ENCODE results near the gene TMC7.

TMC7 gene

DNA sequence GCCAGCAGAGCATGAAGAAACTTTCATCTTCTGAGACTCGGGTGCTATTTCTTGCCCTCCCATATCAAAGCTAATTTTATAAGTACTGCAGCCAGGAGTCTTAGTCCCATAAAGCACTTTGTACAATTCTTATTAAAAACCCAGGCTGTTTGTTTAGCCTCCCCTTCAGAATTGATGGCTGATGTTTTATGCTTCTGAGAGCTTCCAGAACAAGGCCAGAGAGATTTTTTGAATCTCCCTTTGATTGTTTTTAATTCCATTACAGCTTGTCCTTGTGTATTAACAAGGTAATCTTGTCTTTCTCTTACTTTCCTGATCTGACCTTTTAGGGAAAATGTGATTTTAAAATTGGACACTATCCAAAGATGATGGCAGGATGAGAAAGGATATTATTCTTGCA is 99.9 kb downstream of the TMC7 start:
- TF ChIP-seq, protein P1, sequence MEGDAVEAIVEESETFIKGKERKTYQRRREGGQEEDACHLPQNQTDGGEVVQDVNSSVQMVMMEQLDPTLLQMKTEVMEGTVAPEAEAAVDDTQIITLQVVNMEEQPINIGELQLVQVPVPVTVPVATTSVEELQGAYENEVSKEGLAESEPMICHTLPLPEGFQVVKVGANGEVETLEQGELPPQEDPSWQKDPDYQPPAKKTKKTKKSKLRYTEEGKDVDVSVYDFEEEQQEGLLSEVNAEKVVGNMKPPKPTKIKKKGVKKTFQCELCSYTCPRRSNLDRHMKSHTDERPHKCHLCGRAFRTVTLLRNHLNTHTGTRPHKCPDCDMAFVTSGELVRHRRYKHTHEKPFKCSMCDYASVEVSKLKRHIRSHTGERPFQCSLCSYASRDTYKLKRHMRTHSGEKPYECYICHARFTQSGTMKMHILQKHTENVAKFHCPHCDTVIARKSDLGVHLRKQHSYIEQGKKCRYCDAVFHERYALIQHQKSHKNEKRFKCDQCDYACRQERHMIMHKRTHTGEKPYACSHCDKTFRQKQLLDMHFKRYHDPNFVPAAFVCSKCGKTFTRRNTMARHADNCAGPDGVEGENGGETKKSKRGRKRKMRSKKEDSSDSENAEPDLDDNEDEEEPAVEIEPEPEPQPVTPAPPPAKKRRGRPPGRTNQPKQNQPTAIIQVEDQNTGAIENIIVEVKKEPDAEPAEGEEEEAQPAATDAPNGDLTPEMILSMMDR (IDR thresholded peaks at IDR 0.05; ENCODE audit: control insufficient read depth, extremely low read depth, insufficient read depth), result no peak
- no peak for DNase-seq (ENCODE audit: low read depth)

DNA sequence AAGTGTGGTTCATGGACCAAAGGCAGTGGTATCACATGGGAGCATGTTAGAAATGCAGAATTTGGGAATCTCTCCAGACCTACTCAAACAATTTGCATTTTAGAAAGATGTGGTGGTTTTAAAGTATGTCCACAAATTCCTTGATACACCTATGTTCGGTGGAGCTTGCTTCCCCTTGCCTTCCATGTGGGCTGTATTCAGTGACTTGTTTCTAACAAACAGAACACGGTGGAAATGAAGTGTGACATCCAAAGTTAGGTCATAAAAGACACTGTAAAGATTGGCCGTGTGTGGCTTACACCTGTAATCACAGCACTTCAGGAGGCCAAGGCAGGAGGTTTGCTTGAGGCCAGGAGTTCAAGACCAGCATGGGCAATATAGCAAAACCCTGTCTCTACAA is 100.4 kb downstream of the TMC7 start:
- TF ChIP-seq, protein P1 (IDR thresholded peaks at IDR 0.05; ENCODE audit: control insufficient read depth, extremely low read depth, insufficient read depth), result no peak
- no peak overlapping the region for H3K4me3 ChIP-seq (ENCODE audit: low read depth, low read length)
- no peak for DNase-seq (ENCODE audit: low read depth)

More for the DNA sequence above, 99.9 kb downstream of the TMC7 start:
- H3K4me3 ChIP-seq (ENCODE audit: low read depth, low read length), result no peak overlapping the region

DNA sequence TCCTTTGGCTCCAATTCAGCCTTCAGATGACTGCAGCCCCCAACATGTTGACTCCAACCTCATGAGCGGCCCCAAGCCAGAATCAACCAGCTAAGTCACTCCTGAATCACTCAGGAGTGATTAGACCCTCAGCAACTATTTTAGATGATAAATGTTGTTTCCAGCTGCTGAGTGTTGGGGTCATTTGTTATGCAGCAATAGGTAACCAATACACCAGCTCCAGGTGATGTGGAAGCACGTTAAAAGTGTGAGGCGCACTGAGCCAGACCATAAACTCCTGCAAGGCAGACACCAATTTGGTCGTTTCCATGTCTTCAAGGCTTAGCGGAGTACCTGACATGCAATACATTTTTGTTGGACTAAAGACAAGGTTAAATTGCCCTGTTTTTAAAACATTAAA is 101.1 kb downstream of the TMC7 start:
- no peak overlapping the region for H3K4me3 ChIP-seq (ENCODE audit: low read depth, low read length)
- TF ChIP-seq, protein P1 (IDR thresholded peaks at IDR 0.05; ENCODE audit: control insufficient read depth, extremely low read depth, insufficient read depth), result no peak
- DNase-seq (ENCODE audit: low read depth), result no peak

DNA sequence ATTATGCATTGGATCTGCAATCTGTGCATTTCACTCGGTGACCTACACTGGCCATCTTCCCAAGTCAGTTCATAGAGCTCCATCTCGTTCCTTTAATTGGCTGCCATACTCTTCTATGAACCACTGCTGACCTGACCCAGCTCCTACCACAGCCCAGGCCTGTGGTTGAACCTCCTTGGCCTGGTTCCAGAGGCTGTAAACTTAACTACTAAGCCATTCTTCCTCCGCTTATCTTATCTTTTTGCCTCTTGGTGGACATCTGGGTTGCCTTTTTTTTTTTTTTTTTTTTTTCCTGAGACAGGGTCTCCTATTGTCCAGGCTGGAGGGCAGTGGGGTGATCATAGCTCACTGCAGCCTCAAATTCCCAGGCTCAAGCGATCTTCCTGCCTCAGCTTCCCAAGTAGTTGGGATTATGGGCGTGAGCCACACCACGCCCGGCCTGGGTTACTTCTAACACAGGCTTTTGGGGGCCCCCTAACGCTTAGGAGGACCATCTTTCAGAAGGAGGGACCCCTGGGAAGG is 102.0 kb downstream of the TMC7 start:
- DNase-seq (ENCODE audit: low read depth), result no peak
- no peak overlapping the region for H3K4me3 ChIP-seq (ENCODE audit: low read depth, low read length)
- TF ChIP-seq, protein P1 (IDR thresholded peaks at IDR 0.05; ENCODE audit: control insufficient read depth, extremely low read depth, insufficient read depth), result no peak

DNA sequence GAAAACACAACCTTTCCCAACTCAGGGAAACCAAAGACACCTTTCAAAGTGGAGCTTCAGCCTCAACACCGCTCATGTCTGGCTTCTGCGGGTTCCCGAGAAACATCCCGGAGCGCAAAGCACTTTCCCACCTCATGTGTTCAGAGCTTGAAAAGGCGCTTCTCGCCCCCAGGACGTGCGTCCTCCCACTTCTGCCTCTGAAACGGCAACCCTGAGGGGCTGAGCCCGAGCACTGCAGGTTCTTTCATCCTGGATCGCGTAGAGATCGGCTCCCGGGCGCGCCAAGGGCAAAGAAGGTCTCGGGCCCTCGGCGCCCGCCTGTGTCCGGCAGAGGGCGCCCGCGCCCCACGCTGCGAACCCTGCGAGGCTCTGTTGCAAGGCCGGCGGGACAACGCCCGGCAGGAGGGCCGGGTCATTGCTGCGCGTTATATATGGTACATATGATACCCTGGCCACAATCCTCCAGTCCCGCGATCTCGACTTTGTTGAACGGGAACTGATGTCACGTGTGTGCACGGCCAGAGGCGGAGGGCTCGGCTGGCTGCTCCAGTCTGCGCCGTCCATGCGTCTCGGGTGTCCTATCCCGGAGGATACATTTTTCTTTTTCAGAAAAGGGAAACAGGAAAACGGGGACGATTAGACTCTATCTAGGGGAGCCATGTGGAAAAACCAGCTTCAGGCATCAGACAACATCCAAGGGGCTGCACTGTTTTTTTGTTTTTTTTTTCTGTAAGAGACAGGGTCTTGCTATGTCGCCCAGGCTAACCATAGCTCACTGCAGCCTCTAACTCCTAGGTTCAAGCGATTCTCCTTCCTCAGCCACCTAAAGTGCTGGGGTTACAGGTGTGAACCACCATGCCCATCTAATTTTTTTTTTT is 102.8 kb downstream of the TMC7 start:
- DNase-seq (ENCODE audit: low read depth), result peak; percentile 38
- no peak overlapping the region for H3K4me3 ChIP-seq (ENCODE audit: low read depth, low read length)

DNA sequence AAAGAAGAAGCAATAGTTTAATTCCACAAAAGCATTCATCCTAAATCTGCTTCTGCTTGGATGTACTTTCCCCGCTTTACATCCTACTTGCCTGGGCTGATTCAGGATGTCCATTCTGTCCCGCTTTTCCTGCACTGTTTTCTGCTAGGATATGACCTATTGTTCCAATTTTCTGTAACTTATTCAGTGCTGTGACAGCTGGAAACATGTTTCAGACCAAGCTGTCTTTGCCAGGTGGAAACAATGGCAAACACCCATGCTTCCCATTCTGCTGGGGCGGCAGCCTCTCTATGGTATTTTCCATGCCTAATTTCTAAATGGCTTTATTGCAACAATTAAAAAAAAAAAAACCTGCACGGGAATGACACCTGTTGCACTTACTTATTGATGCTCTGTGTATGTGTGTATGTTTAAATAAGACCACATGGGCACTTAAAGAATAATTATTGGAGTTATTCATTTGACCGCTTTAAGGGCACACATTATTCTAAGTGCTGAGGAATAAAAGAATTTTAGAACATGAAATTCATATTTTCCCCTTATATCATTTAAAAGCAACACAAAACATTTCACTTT is 104.7 kb downstream of the TMC7 start:
- no peak overlapping the region for H3K4me3 ChIP-seq (ENCODE audit: low read depth, low read length)
- no peak for DNase-seq (ENCODE audit: low read depth)
- TF ChIP-seq, protein P1 (IDR thresholded peaks at IDR 0.05; ENCODE audit: control insufficient read depth, extremely low read depth, insufficient read depth), result no peak

More for the DNA sequence above, 102.8 kb downstream of the TMC7 start:
- TF ChIP-seq, protein P1 (IDR thresholded peaks at IDR 0.05; ENCODE audit: control insufficient read depth, extremely low read depth, insufficient read depth), result peak; percentile 93
